WTC11 (cell line): ENCODE data around the gene UNC119. TPM values are rescaled to one million over a fixed set of nuclear protein-coding genes. Genes with fewer than 3 reads are reported as not detected.

ENCODE experiments used
- ATAC-seq: fragments of 200-7000 bp; cut with Tn5 transposase; 2 replicates; pipeline ENCODE4 v1.10.0; 2021; ENCODE audit warnings: mild to moderate bottlenecking, moderate library complexity
- CTCF ChIA-PET: fragments of 300-600 bp; sonication (Branson Sonifier 250); formaldehyde crosslinking; loops from one replicate; lab custom pipeline; 2021; ENCODE audit warnings: antibody characterized with exemption; lab: Charles Lee
- POLR2A ChIA-PET: fragments of 350-600 bp; sonication (Branson Sonifier 250); formaldehyde crosslinking; loops from one replicate; lab custom pipeline; 2021; ENCODE audit warnings: antibody characterized with exemption; lab: Charles Lee
- DNase-seq: peaks from one replicate; pipeline ENCODE4 v3.0.0; 2021; ENCODE audit warnings: low spot score
- H3K27ac Mint-ChIP-seq: 2 replicates; pipeline ENCODE4 v1.8.0; 2021; ENCODE audit warnings: mixed read lengths
- H3K27me3 Mint-ChIP-seq: 2 replicates; pipeline ENCODE4 v1.8.0; 2021; ENCODE audit warnings: low read depth, mild to moderate bottlenecking, moderate library complexity, mixed read lengths
- H3K36me3 Mint-ChIP-seq: 2 replicates; pipeline ENCODE4 v1.8.0; 2021; ENCODE audit warnings: mixed read lengths
- H3K4me1 Mint-ChIP-seq: 2 replicates; pipeline ENCODE4 v1.8.0; 2022; ENCODE audit warnings: mixed read lengths
- H3K4me3 Mint-ChIP-seq: 2 replicates; pipeline ENCODE4 v1.8.0; 2021; ENCODE audit warnings: mild to moderate bottlenecking, moderate library complexity, mixed read lengths
- H3K9me3 Mint-ChIP-seq: 2 replicates; pipeline ENCODE4 v1.8.0; 2021; ENCODE audit warnings: mixed read lengths
- CBFB ChIP-seq: sonication (generic); formaldehyde crosslinking; IDR thresholded peaks from 2 replicates; pipeline ENCODE4 v1.8.1; 2022; ENCODE audit warnings: mild to moderate bottlenecking, low read depth, missing genetic modification reagents
- CREB1 ChIP-seq: sonication (generic); formaldehyde crosslinking; IDR thresholded peaks from 2 replicates; pipeline ENCODE4 v1.8.0; 2023; ENCODE audit warnings: mild to moderate bottlenecking, missing genetic modification reagents
- CREM ChIP-seq: sonication (generic); formaldehyde crosslinking; IDR thresholded peaks from 2 replicates; pipeline ENCODE4 v1.8.1; 2022; ENCODE audit warnings: mild to moderate bottlenecking, missing genetic modification reagents, moderate library complexity
- E2F4 ChIP-seq: sonication (generic); formaldehyde crosslinking; IDR thresholded peaks from 2 replicates; pipeline ENCODE4 v1.8.1; 2022; ENCODE audit warnings: low read depth, mild to moderate bottlenecking, moderate library complexity, missing genetic modification reagents, borderline replicate concordance
- E2F5 ChIP-seq: sonication (generic); formaldehyde crosslinking; IDR thresholded peaks from 2 replicates; pipeline ENCODE4 v1.8.1; 2022; ENCODE audit warnings: mild to moderate bottlenecking, moderate library complexity, missing genetic modification reagents
- ETV6 ChIP-seq: sonication (generic); formaldehyde crosslinking; IDR thresholded peaks from 2 replicates; pipeline ENCODE4 v1.8.1; 2022; ENCODE audit warnings: mild to moderate bottlenecking, missing genetic modification reagents
- FOXJ3 ChIP-seq: sonication (generic); formaldehyde crosslinking; IDR thresholded peaks from 2 replicates; pipeline ENCODE4 v1.9.0; 2021; ENCODE audit warnings: missing genetic modification reagents, mild to moderate bottlenecking, borderline replicate concordance
- MAX ChIP-seq: sonication (generic); formaldehyde crosslinking; IDR thresholded peaks from 2 replicates; pipeline ENCODE4 v1.8.0; 2022; ENCODE audit warnings: mild to moderate bottlenecking, missing genetic modification reagents
- NFATC4 ChIP-seq: fragments of 250-450 bp; sonication (Bioruptor Pico); IDR thresholded peaks from 2 replicates; pipeline ENCODE4 v1.9.0; 2021; ENCODE audit warnings: mild to moderate bottlenecking
- NR2C2 ChIP-seq: sonication (generic); formaldehyde crosslinking; IDR thresholded peaks from 2 replicates; pipeline ENCODE4 v1.8.0; 2022; ENCODE audit warnings: mild to moderate bottlenecking, missing genetic modification reagents
- RORB ChIP-seq: fragments of 250-450 bp; sonication (Bioruptor Pico); IDR thresholded peaks from 2 replicates; pipeline ENCODE4 v1.9.0; 2021; ENCODE audit warnings: mild to moderate bottlenecking
- STAT6 ChIP-seq: sonication (generic); formaldehyde crosslinking; conservative IDR thresholded peaks from 2 replicates; pipeline ENCODE4 v1.8.1; 2023; ENCODE audit warnings: mild to moderate bottlenecking, low read depth, missing genetic modification reagents, moderate library complexity
- USF1 ChIP-seq: sonication (generic); formaldehyde crosslinking; IDR thresholded peaks from 2 replicates; pipeline ENCODE4 v1.8.0; 2022; ENCODE audit warnings: mild to moderate bottlenecking, missing genetic modification reagents
- USF2 ChIP-seq: sonication (generic); formaldehyde crosslinking; IDR thresholded peaks from 2 replicates; pipeline ENCODE4 v1.8.1; 2023; ENCODE audit warnings: mild to moderate bottlenecking, missing genetic modification reagents, moderate library complexity
- ZNF532 ChIP-seq: fragments of 250-450 bp; sonication (Bioruptor Pico); IDR thresholded peaks from 2 replicates; pipeline ENCODE4 v1.9.0; 2021; ENCODE audit warnings: mild to moderate bottlenecking, borderline replicate concordance
- total RNA-seq: library from RNA; stranded (reverse); gene quantifications from 3 replicates; pipeline ENCODE4 v1.2.3, GENCODE V29; 2021

UNC119 gene
- total RNA-seq, 1 experiment from 2014 or later: 59.6 TPM

GRCh38 chr17:28547096-28547622, 5.3 kb downstream of the UNC119 start:
- no peaks in the 10 kb centered on the region for H3K36me3 Mint-ChIP-seq
- DNase-seq: no peak
- ChIA-PET POLR2A (no interaction called here), CTCF (interaction anchor here (0.7 to 5.2 kb wide), 11 partner anchors 13 to 131 kb away, joined by 3 to 26 read pairs (median 4); partner anchors contain the start of genes ALDOC, BLTP2 and PIGS)
- no peaks in the 10 kb centered on the region for H3K9me3 Mint-ChIP-seq
- H3K4me3 Mint-ChIP-seq: no peak overlapping the region
- H3K4me1 Mint-ChIP-seq: peaks cover 32% of the 10 kb centered on the region
- no peaks in the 10 kb centered on the region for H3K27me3 Mint-ChIP-seq
- TF ChIP-seq FOXJ3 (CRISPR knock-in tag) (no peak), CBFB (CRISPR knock-in tag) (no peak), NFATC4 (CRISPR knock-in tag) (no peak), USF2 (CRISPR knock-in tag) (no peak), USF1 (no peak), E2F4 (no peak), STAT6 (no peak), CREM (no peak), ZNF532 (CRISPR knock-in tag) (no peak), E2F5 (CRISPR knock-in tag) (no peak), CREB1 (no peak), MAX (no peak)
- ATAC-seq: no peak
- no peak overlapping the region for H3K27ac Mint-ChIP-seq

GRCh38 chr17:28545787-28546415, 6.5 kb downstream of the UNC119 start:
- DNase-seq (no peak), ATAC-seq (no peak; the same call in 1 of the 2 replicates)
- H3K27me3 Mint-ChIP-seq: no peaks in the 10 kb centered on the region
- H3K4me1 Mint-ChIP-seq: peaks cover 25% of the 10 kb centered on the region
- CTCF ChIA-PET: interaction anchor here (0.6 to 5.2 kb wide), 8 partner anchors 10 to 130 kb away, joined by 3 to 26 read pairs (median 6); partner anchors contain the start of genes ALDOC and PIGS
- no peak for TF ChIP-seq NR2C2 (CRISPR knock-in tag)
- no peak for TF ChIP-seq ETV6 (CRISPR knock-in tag)
- no peak for TF ChIP-seq RORB (CRISPR knock-in tag)
- TF ChIP-seq, all 79 proteins: peak for 0
- H3K36me3 Mint-ChIP-seq: no peaks in the 10 kb centered on the region
- no peaks in the 10 kb centered on the region for H3K9me3 Mint-ChIP-seq
- H3K4me3 Mint-ChIP-seq: no peak overlapping the region
- POLR2A ChIA-PET: interaction anchor here (1.2 kb wide), 1 partner anchor 10 kb away, joined by 3 read pairs; no protein-coding TSS in a partner anchor
- no peak overlapping the region for H3K27ac Mint-ChIP-seq
